ENCODE results near the gene COPRS. TPM values are rescaled to one million over a fixed set of nuclear protein-coding genes. Genes with fewer than 3 reads are reported as not detected.

The COPRS gene
- 7.9 TPM for total RNA-seq

GRCh38 chr17:31858642-31859486, at the start of gene COPRS:
TSS of gene COPRS (minus strand) at chr17:31859244. CDS start at chr17:31859199, 45 bp downstream.
- Histone ChIP-seq H3K4me3 (ENCODE audit: low read length) (peak within 1 kb of the TSS; percentile 40), H3K4me1 (ENCODE audit: insufficient read depth, low read length) (peaks cover 18% of the 10 kb centered on the region), H3K9me3 (ENCODE audit: low read depth, low read length) (no peaks in the 10 kb centered on the region), H3K27me3 (ENCODE audit: insufficient read depth, low read length) (no peaks in the 10 kb centered on the region)

GRCh38 chr17:31908386-31908785, 49.3 kb upstream of the COPRS start:
- Histone ChIP-seq H3K4me1 (ENCODE audit: insufficient read depth, low read length) (no peaks in the 10 kb centered on the region), H3K27me3 (ENCODE audit: insufficient read depth, low read length) (no peaks in the 10 kb centered on the region), H3K4me3 (ENCODE audit: low read length) (no peak overlapping the region), H3K9me3 (ENCODE audit: low read depth, low read length) (no peaks in the 10 kb centered on the region)

DNA sequence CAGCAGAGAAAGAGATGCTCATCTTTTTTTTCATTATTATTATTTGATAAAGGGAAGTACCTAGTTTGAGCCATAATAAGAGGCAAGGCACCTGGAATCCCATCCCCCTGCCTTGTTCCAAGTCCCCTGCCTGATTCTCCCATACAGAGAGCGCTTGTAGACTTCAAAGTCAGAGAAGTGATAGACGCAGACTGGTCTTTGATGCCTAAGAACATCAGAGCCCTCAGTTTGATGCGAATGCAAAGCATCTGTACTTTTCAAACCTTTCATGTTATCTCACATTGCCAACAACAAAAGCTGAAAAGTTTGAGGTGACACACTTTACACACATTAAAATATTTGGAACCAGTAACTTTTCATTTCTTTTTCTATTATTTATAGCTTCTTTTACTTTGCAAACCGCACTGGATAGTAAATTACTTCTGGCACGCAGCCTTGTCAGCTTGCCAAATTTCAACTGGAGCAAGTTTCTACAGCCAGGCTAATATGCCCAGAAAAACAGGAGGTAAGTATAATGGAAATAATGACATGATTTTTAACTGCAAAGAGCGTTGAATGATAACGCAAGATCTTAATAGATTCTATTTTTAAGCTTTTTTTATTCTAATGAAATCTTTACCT, 48.4 kb upstream of the COPRS start:
- H3K4me3 ChIP-seq (ENCODE audit: low read length) = no peak overlapping the region
- no peaks in the 10 kb centered on the region for H3K27me3 ChIP-seq (ENCODE audit: insufficient read depth, low read length)
- no peaks in the 10 kb centered on the region for H3K9me3 ChIP-seq (ENCODE audit: low read depth, low read length)
- no peaks in the 10 kb centered on the region for H3K4me1 ChIP-seq (ENCODE audit: insufficient read depth, low read length)

DNA sequence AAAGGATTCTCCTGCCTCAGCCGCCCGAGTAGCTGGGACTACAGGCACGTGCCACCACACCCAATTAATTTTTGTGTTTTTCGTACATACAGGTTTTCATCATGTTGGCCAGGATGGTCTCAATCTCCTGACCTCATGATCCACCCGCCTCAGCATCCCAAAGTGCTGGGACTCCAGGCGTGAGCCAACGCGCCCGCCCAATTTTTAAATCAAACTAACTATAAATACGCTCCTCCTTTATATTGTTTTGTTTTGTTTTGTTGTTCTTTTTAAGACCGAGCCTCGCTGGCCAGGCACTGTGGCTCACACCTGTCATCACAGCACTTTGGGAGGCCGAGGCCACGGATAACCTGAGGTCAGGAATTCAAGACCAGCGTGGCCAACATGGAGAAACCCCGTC, 44.4 kb upstream of the COPRS start:
- Histone ChIP-seq H3K4me1 (ENCODE audit: insufficient read depth, low read length) (peaks cover 17% of the 10 kb centered on the region), H3K4me3 (ENCODE audit: low read length) (no peak overlapping the region), H3K27me3 (ENCODE audit: insufficient read depth, low read length) (no peaks in the 10 kb centered on the region), H3K9me3 (ENCODE audit: low read depth, low read length) (no peaks in the 10 kb centered on the region)

DNA sequence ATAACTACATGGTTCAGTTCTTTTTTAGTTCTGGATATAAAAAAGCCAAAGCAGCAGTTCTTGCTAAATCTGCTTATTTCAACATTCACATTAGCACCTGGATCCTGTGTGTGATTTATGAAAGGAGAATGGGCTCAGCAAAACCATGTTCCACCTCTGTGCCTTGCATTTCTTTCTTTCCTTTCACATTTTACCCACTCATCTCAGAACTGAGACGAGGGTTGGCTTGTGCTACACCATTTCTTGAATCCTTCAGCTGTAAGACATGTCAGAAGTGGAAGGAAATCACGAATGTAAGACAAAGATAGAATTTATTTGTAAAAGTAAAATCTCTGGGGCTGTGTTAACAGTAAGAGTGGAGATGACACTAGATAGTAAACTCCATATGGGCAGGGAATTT, 43.6 kb upstream of the COPRS start:
- Histone ChIP-seq H3K9me3 (ENCODE audit: low read depth, low read length) (no peaks in the 10 kb centered on the region), H3K27me3 (ENCODE audit: insufficient read depth, low read length) (no peaks in the 10 kb centered on the region), H3K4me3 (ENCODE audit: low read length) (no peak overlapping the region), H3K4me1 (ENCODE audit: insufficient read depth, low read length) (peaks cover 17% of the 10 kb centered on the region)

GRCh38 chr17:31900877-31901276, 41.8 kb upstream of the COPRS start:
- H3K9me3 ChIP-seq (ENCODE audit: low read depth, low read length) = no peaks in the 10 kb centered on the region
- H3K4me1 ChIP-seq (ENCODE audit: insufficient read depth, low read length) = peaks cover 17% of the 10 kb centered on the region
- no peaks in the 10 kb centered on the region for H3K27me3 ChIP-seq (ENCODE audit: insufficient read depth, low read length)
- peak overlapping the region; percentile 94 for H3K4me3 ChIP-seq (ENCODE audit: low read length)

GRCh38 chr17:31888124-31888523, 29.1 kb upstream of the COPRS start:
- peaks cover 37% of the 10 kb centered on the region for H3K4me1 ChIP-seq (ENCODE audit: insufficient read depth, low read length)
- no peaks in the 10 kb centered on the region for H3K27me3 ChIP-seq (ENCODE audit: insufficient read depth, low read length)
- peak overlapping the region; percentile 16 for H3K4me3 ChIP-seq (ENCODE audit: low read length)
- no peaks in the 10 kb centered on the region for H3K9me3 ChIP-seq (ENCODE audit: low read depth, low read length)

- H3K4me3 ChIP-seq (ENCODE audit: low read length) = no peak overlapping the region
These were observed 23.5 kb upstream of the COPRS start for GRCh38 chr17:31882571-31882970.

GRCh38 chr17:31880311-31880710, 21.3 kb upstream of the COPRS start:
- no peaks in the 10 kb centered on the region for H3K9me3 ChIP-seq (ENCODE audit: low read depth, low read length)
- H3K27me3 ChIP-seq (ENCODE audit: insufficient read depth, low read length) = no peaks in the 10 kb centered on the region
- H3K4me3 ChIP-seq (ENCODE audit: low read length) = no peak overlapping the region
- peaks cover 8% of the 10 kb centered on the region for H3K4me1 ChIP-seq (ENCODE audit: insufficient read depth, low read length)

More at GRCh38 chr17:31882571-31882970, 23.5 kb upstream of the COPRS start:
- H3K9me3 ChIP-seq (ENCODE audit: low read depth, low read length) = no peaks in the 10 kb centered on the region
- H3K27me3 ChIP-seq (ENCODE audit: insufficient read depth, low read length) = no peaks in the 10 kb centered on the region
- H3K4me1 ChIP-seq (ENCODE audit: insufficient read depth, low read length) = peaks cover 16% of the 10 kb centered on the region

- no peaks in the 10 kb centered on the region for H3K9me3 ChIP-seq (ENCODE audit: low read depth, low read length)
- H3K4me3 ChIP-seq (ENCODE audit: low read length) = no peak overlapping the region
- peaks cover 8% of the 10 kb centered on the region for H3K4me1 ChIP-seq (ENCODE audit: insufficient read depth, low read length)
- no peaks in the 10 kb centered on the region for H3K27me3 ChIP-seq (ENCODE audit: insufficient read depth, low read length)
These were observed 19.6 kb upstream of the COPRS start for GRCh38 chr17:31878703-31879073.

GRCh38 chr17:31877911-31878702, 19.1 kb upstream of the COPRS start:
- Histone ChIP-seq H3K27me3 (ENCODE audit: insufficient read depth, low read length) (no peaks in the 10 kb centered on the region), H3K9me3 (ENCODE audit: low read depth, low read length) (no peaks in the 10 kb centered on the region), H3K4me3 (ENCODE audit: low read length) (no peak overlapping the region), H3K4me1 (ENCODE audit: insufficient read depth, low read length) (peaks cover 8% of the 10 kb centered on the region)

GRCh38 chr17:31877341-31877740, 18.3 kb upstream of the COPRS start:
- Histone ChIP-seq H3K4me3 (ENCODE audit: low read length) (no peak overlapping the region), H3K4me1 (ENCODE audit: insufficient read depth, low read length) (peaks cover 2% of the 10 kb centered on the region), H3K9me3 (ENCODE audit: low read depth, low read length) (no peaks in the 10 kb centered on the region), H3K27me3 (ENCODE audit: insufficient read depth, low read length) (no peaks in the 10 kb centered on the region)

- Histone ChIP-seq H3K27me3 (ENCODE audit: insufficient read depth, low read length) (no peaks in the 10 kb centered on the region), H3K9me3 (ENCODE audit: low read depth, low read length) (no peaks in the 10 kb centered on the region), H3K4me1 (ENCODE audit: insufficient read depth, low read length) (no peaks in the 10 kb centered on the region), H3K4me3 (ENCODE audit: low read length) (no peak overlapping the region)
These were observed 16.0 kb upstream of the COPRS start for GRCh38 chr17:31875081-31875480.

DNA sequence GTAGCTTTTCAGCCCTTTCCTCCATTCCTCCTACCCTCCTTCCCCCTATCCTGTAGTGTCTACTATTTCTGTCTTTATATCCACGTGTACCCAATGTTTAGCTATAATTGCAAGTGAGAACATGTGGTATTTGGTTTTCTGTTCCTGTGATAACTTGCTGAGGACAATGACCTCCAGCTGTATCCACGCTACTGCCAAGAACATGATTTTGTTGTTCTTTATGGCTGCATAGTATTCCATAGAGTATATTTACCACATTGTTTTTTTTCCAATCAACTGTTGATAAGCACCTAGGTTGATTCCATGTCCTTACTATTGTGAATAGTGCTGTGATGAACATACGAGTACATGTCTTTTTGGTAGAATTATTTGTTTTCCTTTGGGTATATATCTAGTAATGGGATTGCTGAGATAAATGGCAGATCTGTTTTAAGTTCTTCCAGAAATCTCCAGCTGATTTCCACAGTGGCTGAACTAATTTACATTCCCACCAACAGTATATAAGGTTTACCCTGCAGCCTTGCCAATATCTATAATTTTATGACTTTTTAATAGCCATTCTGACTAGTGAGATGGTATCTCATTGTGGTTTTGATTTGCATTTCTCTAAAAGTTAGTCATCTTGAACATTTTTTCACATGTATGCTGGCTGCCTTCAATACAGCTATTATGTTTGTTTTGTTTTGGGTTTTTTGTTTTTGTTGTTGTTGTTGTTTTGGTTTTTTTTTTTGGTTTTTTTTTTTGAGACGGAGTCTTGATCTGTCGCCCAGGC, 10.9 kb upstream of the COPRS start:
- Histone ChIP-seq H3K27me3 (ENCODE audit: insufficient read depth, low read length) (no peaks in the 10 kb centered on the region), H3K4me3 (ENCODE audit: low read length) (no peak overlapping the region), H3K9me3 (ENCODE audit: low read depth, low read length) (no peaks in the 10 kb centered on the region), H3K4me1 (ENCODE audit: insufficient read depth, low read length) (no peaks in the 10 kb centered on the region)

Data from mononuclear cell (primary cell).